ENCODE results near the gene PITPNM2. TPM values are rescaled to one million over a fixed set of nuclear protein-coding genes. Genes with fewer than 3 reads are reported as not detected.

The PITPNM2 gene
- total and polyA plus RNA-seq, 2 of the 8 experiments (the other 6 are each of a cell fraction or from before 2014, with no cell fraction given): 0.59 to 3.4 TPM

- no peak for TF ChIP-seq EGR1 (IDR thresholded peaks at IDR 0.05; ENCODE audit: borderline replicate concordance, low read depth, low read length)
- TF ChIP-seq GTF2F1 (IDR thresholded peaks at IDR 0.05; ENCODE audit: borderline replicate concordance, low read depth, low read length): no peak
- TF ChIP-seq TAF7 (optimal IDR thresholded peaks at IDR 0.05; ENCODE audit: borderline replicate concordance, low read depth, low read length): no peak
- TF ChIP-seq SP4 (IDR thresholded peaks at IDR 0.05; ENCODE audit: low read length): no peak
- TF ChIP-seq PHF8 (conservative IDR thresholded peaks at IDR 0.05; ENCODE audit: low read depth, low read length): no peak
- no peak for TF ChIP-seq HDAC6 (IDR thresholded peaks at IDR 0.05; ENCODE audit: low read depth, low read length)
- no peak for TF ChIP-seq CEBPB (IDR thresholded peaks at IDR 0.05; ENCODE audit: low read depth, low read length)
- TF ChIP-seq SAP30 (IDR thresholded peaks at IDR 0.05; ENCODE audit: insufficient read depth, insufficient replicate concordance, low read length): no peak
Observed at GRCh38 chr12:123142921-123143735, 7.8 kb downstream of the PITPNM2 start (continued).

Data from H1 (cell line).